A549 (cell line): ENCODE data around the gene CALU.

Experiments
- ELK1 ChIP-seq: fragments of 150-350 bp; IDR thresholded peaks from 2 replicates; pipeline ENCODE4 v1.6.1; 2014; ENCODE audit warnings: low read depth, mild to moderate bottlenecking, low read length
- EP300 ChIP-seq, 2 experiments: fragments of >200 bp; sonication (Bioruptor Twin); formaldehyde crosslinking; IDR thresholded peaks; 2 replicates in 1 of 2; 3 replicates in 1 of 2; pipeline ENCODE4 v1.6.1; 2016 to 2017
- JUN ChIP-seq, 2 experiments: fragments of >200 bp; sonication (Bioruptor Twin); formaldehyde crosslinking; IDR thresholded peaks; 2 replicates in 1 of 2; 3 replicates in 1 of 2; pipeline ENCODE4 v1.6.1; 2016 to 2017
- MAZ ChIP-seq: fragments of 150-350 bp; IDR thresholded peaks from 2 replicates; pipeline ENCODE4 v1.6.1; 2014; ENCODE audit warnings: antibody characterized with exemption, low read depth, low read length, borderline replicate concordance
- SMC3 ChIP-seq: fragments of >200 bp; sonication (Bioruptor Twin); formaldehyde crosslinking; IDR thresholded peaks from 3 replicates; pipeline ENCODE4 v1.6.1; 2018; ENCODE audit warnings: inconsistent platforms
- TF ChIP-seq, protein P1 (sequence below): fragments of >200 bp; sonication (Bioruptor Twin); formaldehyde crosslinking; IDR thresholded peaks from 3 replicates; pipeline ENCODE4 v1.5.1; 2016
- TF ChIP-seq, protein P2 (sequence below): IDR thresholded peaks from 2 replicates; pipeline ENCODE4 v1.6.1; 2012
- TF ChIP-seq, protein P3 (sequence below): fragments of 200-600 bp; sonication (generic); IDR thresholded peaks from 2 replicates; pipeline ENCODE4 v1.6.1; 2016; ENCODE audit warnings: antibody characterized with exemption, mild to moderate bottlenecking, moderate library complexity
- TF ChIP-seq, protein P4 (sequence below): fragments of >200 bp; sonication (Bioruptor Twin); formaldehyde crosslinking; IDR thresholded peaks from 2 replicates; pipeline ENCODE4 v1.6.1; 2016

DNA sequence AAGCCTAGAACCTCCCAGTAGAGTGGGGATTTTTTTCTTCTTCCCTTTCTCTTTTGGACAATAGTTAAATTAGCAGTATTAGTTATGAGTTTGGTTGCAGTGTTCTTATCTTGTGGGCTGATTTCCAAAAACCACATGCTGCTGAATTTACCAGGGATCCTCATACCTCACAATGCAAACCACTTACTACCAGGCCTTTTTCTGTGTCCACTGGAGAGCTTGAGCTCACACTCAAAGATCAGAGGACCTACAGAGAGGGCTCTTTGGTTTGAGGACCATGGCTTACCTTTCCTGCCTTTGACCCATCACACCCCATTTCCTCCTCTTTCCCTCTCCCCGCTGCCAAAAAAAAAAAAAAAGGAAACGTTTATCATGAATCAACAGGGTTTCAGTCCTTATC lies 31.1 kb downstream of the CALU start:
- TF ChIP-seq, protein P1, sequence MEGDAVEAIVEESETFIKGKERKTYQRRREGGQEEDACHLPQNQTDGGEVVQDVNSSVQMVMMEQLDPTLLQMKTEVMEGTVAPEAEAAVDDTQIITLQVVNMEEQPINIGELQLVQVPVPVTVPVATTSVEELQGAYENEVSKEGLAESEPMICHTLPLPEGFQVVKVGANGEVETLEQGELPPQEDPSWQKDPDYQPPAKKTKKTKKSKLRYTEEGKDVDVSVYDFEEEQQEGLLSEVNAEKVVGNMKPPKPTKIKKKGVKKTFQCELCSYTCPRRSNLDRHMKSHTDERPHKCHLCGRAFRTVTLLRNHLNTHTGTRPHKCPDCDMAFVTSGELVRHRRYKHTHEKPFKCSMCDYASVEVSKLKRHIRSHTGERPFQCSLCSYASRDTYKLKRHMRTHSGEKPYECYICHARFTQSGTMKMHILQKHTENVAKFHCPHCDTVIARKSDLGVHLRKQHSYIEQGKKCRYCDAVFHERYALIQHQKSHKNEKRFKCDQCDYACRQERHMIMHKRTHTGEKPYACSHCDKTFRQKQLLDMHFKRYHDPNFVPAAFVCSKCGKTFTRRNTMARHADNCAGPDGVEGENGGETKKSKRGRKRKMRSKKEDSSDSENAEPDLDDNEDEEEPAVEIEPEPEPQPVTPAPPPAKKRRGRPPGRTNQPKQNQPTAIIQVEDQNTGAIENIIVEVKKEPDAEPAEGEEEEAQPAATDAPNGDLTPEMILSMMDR = no peak
- TF ChIP-seq, protein P2, sequence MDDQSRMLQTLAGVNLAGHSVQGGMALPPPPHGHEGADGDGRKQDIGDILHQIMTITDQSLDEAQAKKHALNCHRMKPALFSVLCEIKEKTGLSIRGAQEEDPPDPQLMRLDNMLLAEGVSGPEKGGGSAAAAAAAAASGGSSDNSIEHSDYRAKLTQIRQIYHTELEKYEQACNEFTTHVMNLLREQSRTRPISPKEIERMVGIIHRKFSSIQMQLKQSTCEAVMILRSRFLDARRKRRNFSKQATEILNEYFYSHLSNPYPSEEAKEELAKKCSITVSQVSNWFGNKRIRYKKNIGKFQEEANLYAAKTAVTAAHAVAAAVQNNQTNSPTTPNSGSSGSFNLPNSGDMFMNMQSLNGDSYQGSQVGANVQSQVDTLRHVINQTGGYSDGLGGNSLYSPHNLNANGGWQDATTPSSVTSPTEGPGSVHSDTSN = no peak
- TF ChIP-seq EP300 (IDR thresholded peaks at IDR 0.05) (no peak), SMC3 (no peak), JUN (IDR thresholded peaks at IDR 0.05) (no peak), ELK1 (no peak), MAZ (no peak)
- TF ChIP-seq, protein P3, sequence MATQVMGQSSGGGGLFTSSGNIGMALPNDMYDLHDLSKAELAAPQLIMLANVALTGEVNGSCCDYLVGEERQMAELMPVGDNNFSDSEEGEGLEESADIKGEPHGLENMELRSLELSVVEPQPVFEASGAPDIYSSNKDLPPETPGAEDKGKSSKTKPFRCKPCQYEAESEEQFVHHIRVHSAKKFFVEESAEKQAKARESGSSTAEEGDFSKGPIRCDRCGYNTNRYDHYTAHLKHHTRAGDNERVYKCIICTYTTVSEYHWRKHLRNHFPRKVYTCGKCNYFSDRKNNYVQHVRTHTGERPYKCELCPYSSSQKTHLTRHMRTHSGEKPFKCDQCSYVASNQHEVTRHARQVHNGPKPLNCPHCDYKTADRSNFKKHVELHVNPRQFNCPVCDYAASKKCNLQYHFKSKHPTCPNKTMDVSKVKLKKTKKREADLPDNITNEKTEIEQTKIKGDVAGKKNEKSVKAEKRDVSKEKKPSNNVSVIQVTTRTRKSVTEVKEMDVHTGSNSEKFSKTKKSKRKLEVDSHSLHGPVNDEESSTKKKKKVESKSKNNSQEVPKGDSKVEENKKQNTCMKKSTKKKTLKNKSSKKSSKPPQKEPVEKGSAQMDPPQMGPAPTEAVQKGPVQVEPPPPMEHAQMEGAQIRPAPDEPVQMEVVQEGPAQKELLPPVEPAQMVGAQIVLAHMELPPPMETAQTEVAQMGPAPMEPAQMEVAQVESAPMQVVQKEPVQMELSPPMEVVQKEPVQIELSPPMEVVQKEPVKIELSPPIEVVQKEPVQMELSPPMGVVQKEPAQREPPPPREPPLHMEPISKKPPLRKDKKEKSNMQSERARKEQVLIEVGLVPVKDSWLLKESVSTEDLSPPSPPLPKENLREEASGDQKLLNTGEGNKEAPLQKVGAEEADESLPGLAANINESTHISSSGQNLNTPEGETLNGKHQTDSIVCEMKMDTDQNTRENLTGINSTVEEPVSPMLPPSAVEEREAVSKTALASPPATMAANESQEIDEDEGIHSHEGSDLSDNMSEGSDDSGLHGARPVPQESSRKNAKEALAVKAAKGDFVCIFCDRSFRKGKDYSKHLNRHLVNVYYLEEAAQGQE = no peak
- TF ChIP-seq, protein P4, sequence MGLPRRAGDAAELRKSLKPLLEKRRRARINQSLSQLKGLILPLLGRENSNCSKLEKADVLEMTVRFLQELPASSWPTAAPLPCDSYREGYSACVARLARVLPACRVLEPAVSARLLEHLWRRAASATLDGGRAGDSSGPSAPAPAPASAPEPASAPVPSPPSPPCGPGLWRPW = no peak
